ENCODE measurements around the gene OTOP1.

GRCh38 chr4:4254199-4254598, 27.5 kb upstream of the OTOP1 start:
- TF ChIP-seq SP1 (IDR thresholded peaks at IDR 0.05) = no peak
- TF ChIP-seq REST (IDR thresholded peaks at IDR 0.05) = no peak
- TF ChIP-seq CTCF (IDR thresholded peaks at IDR 0.05; ENCODE audit: low read depth, low read length, missing input control) = no peak
- TF ChIP-seq TAF1 (conservative IDR thresholded peaks at IDR 0.05) = no peak
- TF ChIP-seq RAD21 (IDR thresholded peaks at IDR 0.05) = no peak
- TF ChIP-seq ATF3 (IDR thresholded peaks at IDR 0.05) = no peak
- no peak for TF ChIP-seq EGR1 (IDR thresholded peaks at IDR 0.05; ENCODE audit: low read depth in 2 of 2)
- TF ChIP-seq ZBTB33 (IDR thresholded peaks at IDR 0.05) = no peak
- TF ChIP-seq JUND (IDR thresholded peaks at IDR 0.05) = no peak
